ENCODE measurements around the gene FBLN7.

GRCh38 chr2:112197868-112198267 lies 59.7 kb downstream of the FBLN7 start:
- TF ChIP-seq TAF1 (IDR thresholded peaks at IDR 0.05; ENCODE audit: borderline replicate concordance, insufficient read depth, low read length): no peak
- no peak for TF ChIP-seq POLR2AphosphoS5 (IDR thresholded peaks at IDR 0.05; ENCODE audit: low read depth, low read length)
- TF ChIP-seq REST (IDR thresholded peaks at IDR 0.05; ENCODE audit: insufficient read depth in 1 of 2, low read depth in 2 of 2, low read length in 2 of 2): no peak
- no peak for TF ChIP-seq SIN3A (IDR thresholded peaks at IDR 0.05; ENCODE audit: borderline replicate concordance, insufficient read depth, low read length)
- no peak for TF ChIP-seq FOXP2 (optimal IDR thresholded peaks at IDR 0.05; ENCODE audit: borderline replicate concordance, extremely low read depth, extremely low read length, insufficient read depth)
